Brain microvascular endothelial cell (primary cell): ENCODE data around the gene THAP3.
"Not testable (repeated sequence)": the region's sequence is repeated elsewhere in the genome, so short reads cannot be mapped to it uniquely, and the experiment has no call there.

ENCODE experiments used
- DNase-seq: peaks from one replicate; pipeline ENCODE4 v3.0.0-alpha.2; 2020
- H3K27ac ChIP-seq: fragments of 250-450 bp; sonication (Bioruptor Pico); 2 replicates; pipeline ENCODE4 v1.5.1; 2020; ENCODE audit warnings: mild to moderate bottlenecking, moderate library complexity
- H3K27me3 ChIP-seq: fragments of 250-450 bp; sonication (Bioruptor Pico); replicated peaks from 2 replicates; pipeline ENCODE4 v1.5.1; 2020; ENCODE audit warnings: mild to moderate bottlenecking
- H3K36me3 ChIP-seq: fragments of 250-450 bp; sonication (Bioruptor Pico); replicated peaks from 2 replicates; pipeline ENCODE4 v1.5.1; 2020; ENCODE audit warnings: mild to moderate bottlenecking
- H3K4me3 ChIP-seq: 2 replicates; pipeline ENCODE4 v1.5.1; 2011; ENCODE audit warnings: low read depth, mild to moderate bottlenecking, control low read depth, low read length, moderate library complexity
- CTCF ChIP-seq: IDR thresholded peaks from 2 replicates; pipeline ENCODE4 v1.5.1; 2011; ENCODE audit warnings: low read depth, mild to moderate bottlenecking, moderate library complexity, low read length, control low read depth, inconsistent platforms; ENCODE audit errors: missing control alignments
- in situ Hi-C: cut with HindIII; loops from 2 replicates; pipeline ENCODE4 v1.10.0; 2017; ENCODE audit warnings: low sequenced_read_pairs, low pct_ligation_motif_present

The THAP3 gene

GRCh38 chr1:6660415-6661049 is 35.9 kb downstream of the THAP3 start:
- Histone ChIP-seq H3K36me3 (peaks cover 3% of the 10 kb centered on the region), H3K4me3 (no peak overlapping the region), H3K27me3 (no peaks in the 10 kb centered on the region), H3K27ac (no peak overlapping the region)
- TF ChIP-seq CTCF = no peak
- no peak for DNase-seq
- in situ Hi-C loops = no loop called here

- in situ Hi-C loops, H3K4me3 ChIP-seq, DNase-seq, H3K27me3 ChIP-seq, H3K27ac ChIP-seq: not testable (repeated sequence)
- peaks cover 15% of the 10 kb centered on the region for H3K36me3 ChIP-seq
Measured at GRCh38 chr1:6662468-6662867, 37.8 kb downstream of the THAP3 start.

- Histone ChIP-seq H3K27me3 (no peaks in the 10 kb centered on the region), H3K36me3 (peaks cover 15% of the 10 kb centered on the region), H3K27ac (no peak overlapping the region), H3K4me3 (no peak overlapping the region)
- TF ChIP-seq CTCF = no peak
- DNase-seq = no peak
- in situ Hi-C loops = no loop called here
Measured at GRCh38 chr1:6666696-6667095, 42.0 kb downstream of the THAP3 start.

GRCh38 chr1:6667139-6667538 is 42.5 kb downstream of the THAP3 start:
- H3K27me3 ChIP-seq = no peaks in the 10 kb centered on the region
- DNase-seq = no peak
- H3K27ac ChIP-seq = no peak overlapping the region
- TF ChIP-seq CTCF = no peak
- in situ Hi-C loops = no loop called here
- H3K4me3 ChIP-seq = no peak overlapping the region
- H3K36me3 ChIP-seq = peaks cover 15% of the 10 kb centered on the region

- H3K27me3 ChIP-seq = no peaks in the 10 kb centered on the region
- no peak overlapping the region for H3K4me3 ChIP-seq
- TF ChIP-seq CTCF = no peak
- in situ Hi-C loops = no loop called here
- no peak for DNase-seq
- H3K36me3 ChIP-seq = peaks cover 13% of the 10 kb centered on the region
- no peak overlapping the region for H3K27ac ChIP-seq
Measured at GRCh38 chr1:6668503-6668902, 43.8 kb downstream of the THAP3 start.

GRCh38 chr1:6672558-6672957 is 47.9 kb downstream of the THAP3 start:
- Histone ChIP-seq H3K36me3 (peaks cover 16% of the 10 kb centered on the region), H3K27me3 (no peaks in the 10 kb centered on the region), H3K27ac (no peak overlapping the region), H3K4me3 (no peak overlapping the region)
- DNase-seq = no peak
- in situ Hi-C loops = no loop called here
- TF ChIP-seq CTCF = no peak
